OCI-LY7 (cell line): Measurements from ENCODE around the gene GADD45GIP1. TPM values are rescaled to one million over a fixed set of nuclear protein-coding genes. Genes with fewer than 3 reads are reported as not detected.

Source experiments
- BruUV-seq: library from RNA; stranded (reverse); fragments of 400-500 nt; replicated peaks from 2 replicates; lab custom pipeline; 2021; lab: Mats Ljungman, UMichigan
- CTCF ChIA-PET: fragments of 300-600 bp; sonication (Branson Sonifier 250); formaldehyde crosslinking; loops from one replicate; lab custom pipeline; 2022; ENCODE audit warnings: antibody characterized with exemption; ENCODE audit not compliant: unreplicated experiment; lab: Charles Lee
- POLR2A ChIA-PET: fragments of 300-600 bp; sonication (Branson Sonifier 250); formaldehyde crosslinking; loops from one replicate; lab custom pipeline; 2022; ENCODE audit warnings: antibody characterized with exemption; lab: Charles Lee
- DNase-seq: peaks from one replicate; pipeline ENCODE4 v3.0.0-alpha.2; 2015; ENCODE audit warnings: low spot score
- H2AFZ ChIP-seq: fragments of 200-600 bp; sonication (generic), shearing (Covaris generic); 2 replicates; pipeline ENCODE4 v1.6.1; 2014; ENCODE audit warnings: mild to moderate bottlenecking, antibody characterized with exemption, low read length, moderate library complexity
- H3K27ac ChIP-seq: fragments of 200-600 bp; sonication (generic); 2 replicates; pipeline ENCODE4 v1.5.1; 2014; ENCODE audit warnings: mixed run types, low read depth, mild to moderate bottlenecking, moderate library complexity, low read length, inconsistent platforms; ENCODE audit not compliant: poor library complexity, severe bottlenecking
- H3K36me3 ChIP-seq: fragments of 200-600 bp; sonication (generic); 2 replicates; pipeline ENCODE4 v1.6.1; 2014; ENCODE audit warnings: mild to moderate bottlenecking, antibody characterized with exemption, low read length, moderate library complexity, mixed read lengths; ENCODE audit not compliant: insufficient read depth
- H3K4me1 ChIP-seq: fragments of 200-600 bp; sonication (generic); 2 replicates; pipeline ENCODE4 v1.5.1; 2014; ENCODE audit warnings: mild to moderate bottlenecking, low read length; ENCODE audit not compliant: insufficient read depth, poor library complexity, severe bottlenecking
- H3K4me2 ChIP-seq: fragments of 200-600 bp; sonication (generic); 2 replicates; pipeline ENCODE4 v1.6.1; 2014; ENCODE audit warnings: mild to moderate bottlenecking, low read length
- H3K4me3 ChIP-seq: fragments of 200-600 bp; sonication (generic); 2 replicates; pipeline ENCODE4 v1.5.1; 2014; ENCODE audit warnings: mild to moderate bottlenecking, low read depth, low read length; ENCODE audit not compliant: poor library complexity, severe bottlenecking
- H3K79me2 ChIP-seq: fragments of 200-600 bp; sonication (generic); 2 replicates; pipeline ENCODE4 v1.6.1; 2016; ENCODE audit warnings: low read depth, mild to moderate bottlenecking, low read length, moderate library complexity, mixed read lengths; ENCODE audit not compliant: insufficient read depth
- H3K9me2 ChIP-seq: fragments of 200-600 bp; sonication (generic); 2 replicates; pipeline ENCODE4 v1.6.1; 2016; ENCODE audit warnings: mild to moderate bottlenecking, low read length, mixed read lengths; ENCODE audit not compliant: insufficient read depth
- H3K9me3 ChIP-seq: fragments of 200-600 bp; sonication (generic); 2 replicates; pipeline ENCODE4 v1.6.1; 2014; ENCODE audit warnings: mild to moderate bottlenecking, mixed run types, low read length, mixed read lengths
- H4K20me1 ChIP-seq: fragments of 200-600 bp; sonication (generic); 2 replicates; pipeline ENCODE4 v1.6.1; 2014; ENCODE audit warnings: mild to moderate bottlenecking, antibody characterized with exemption, low read length, moderate library complexity, mixed read lengths; ENCODE audit not compliant: insufficient read depth
- EZH2phosphoT487 ChIP-seq: fragments of 200-600 bp; sonication (generic); IDR thresholded peaks from 2 replicates; pipeline ENCODE4 v1.6.1; 2018; ENCODE audit warnings: low read depth, borderline replicate concordance, mild to moderate bottlenecking, mixed run types, antibody characterized with exemption, low read length, moderate library complexity, mixed read lengths
- intact Hi-C: fragments of 100-400 bp; cut with micrococcal nuclease; formaldehyde crosslinking; loops from one replicate; pipeline ENCODE4 v1.10.0; 2022; ENCODE audit not compliant: unreplicated experiment
- total RNA-seq, 2 experiments: library from RNA; depleted of rRNA in 1 of 2; stranded (reverse); fragments of >200 nt in 1 of 2; shearing (Covaris generic) in 1 of 2; gene quantifications; 2 replicates each; pipeline ENCODE4 v1.2.3, GENCODE V29; 2014 to 2022
- TF ChIP-seq, protein P1 (sequence below): fragments of 200-600 bp; sonication (generic); conservative IDR thresholded peaks from 2 replicates; pipeline ENCODE4 v1.5.1; 2014; ENCODE audit warnings: mild to moderate bottlenecking, antibody characterized with exemption, low read length, moderate library complexity, mixed read lengths

The GADD45GIP1 gene
- total RNA-seq, 2 experiments from 2014 or later, result 29.5 to 32.4 TPM

GRCh38 chr19:12970070-12970820, 13.2 kb upstream of the GADD45GIP1 start:
- Histone ChIP-seq H3K9me2 (no peaks in the 10 kb centered on the region), H2AFZ (no peak overlapping the region), H4K20me1 (no peaks in the 10 kb centered on the region), H3K79me2 (no peaks in the 10 kb centered on the region), H3K4me1 (peaks cover 6% of the 10 kb centered on the region), H3K4me2 (no peak overlapping the region), H3K9me3 (no peaks in the 10 kb centered on the region), H3K4me3 (no peak overlapping the region), H3K36me3 (no peaks in the 10 kb centered on the region), H3K27ac (no peak overlapping the region)
- TF ChIP-seq, protein P1, sequence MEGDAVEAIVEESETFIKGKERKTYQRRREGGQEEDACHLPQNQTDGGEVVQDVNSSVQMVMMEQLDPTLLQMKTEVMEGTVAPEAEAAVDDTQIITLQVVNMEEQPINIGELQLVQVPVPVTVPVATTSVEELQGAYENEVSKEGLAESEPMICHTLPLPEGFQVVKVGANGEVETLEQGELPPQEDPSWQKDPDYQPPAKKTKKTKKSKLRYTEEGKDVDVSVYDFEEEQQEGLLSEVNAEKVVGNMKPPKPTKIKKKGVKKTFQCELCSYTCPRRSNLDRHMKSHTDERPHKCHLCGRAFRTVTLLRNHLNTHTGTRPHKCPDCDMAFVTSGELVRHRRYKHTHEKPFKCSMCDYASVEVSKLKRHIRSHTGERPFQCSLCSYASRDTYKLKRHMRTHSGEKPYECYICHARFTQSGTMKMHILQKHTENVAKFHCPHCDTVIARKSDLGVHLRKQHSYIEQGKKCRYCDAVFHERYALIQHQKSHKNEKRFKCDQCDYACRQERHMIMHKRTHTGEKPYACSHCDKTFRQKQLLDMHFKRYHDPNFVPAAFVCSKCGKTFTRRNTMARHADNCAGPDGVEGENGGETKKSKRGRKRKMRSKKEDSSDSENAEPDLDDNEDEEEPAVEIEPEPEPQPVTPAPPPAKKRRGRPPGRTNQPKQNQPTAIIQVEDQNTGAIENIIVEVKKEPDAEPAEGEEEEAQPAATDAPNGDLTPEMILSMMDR, result 0 out of 2 replicates have a peak, but pooled peaks have one; percentile 14
- TF ChIP-seq EZH2phosphoT487, result no peak
- intact Hi-C loops, result no loop called here
- no TSS peak for BruUV-seq
- ChIA-PET POLR2A (no interaction called here), CTCF (no interaction called here)
- DNase-seq, result no peak

GRCh38 chr19:12969292-12969988, 12.4 kb upstream of the GADD45GIP1 start, which contains the start of gene DAND5:
DAND5 (plus strand) TSS chr19:12969576; CDS start chr19:12969661, 85 bp downstream.
- H3K4me1 ChIP-seq, result peaks cover 6% of the 10 kb centered on the region
- no peaks in the 10 kb centered on the region for H3K9me2 ChIP-seq
- intact Hi-C loops, result no loop called here
- CTCF ChIA-PET, result no interaction called here
- DNase-seq, result no peak
- POLR2A ChIA-PET, result interaction anchor here (0.7 kb wide), 1 partner anchor 89 kb away, joined by 3 read pairs; no protein-coding TSS in a partner anchor
- TF ChIP-seq EZH2phosphoT487, result no peak
- TF ChIP-seq, protein P1, result no peak
- H3K36me3 ChIP-seq, result no peaks in the 10 kb centered on the region
- H3K27ac ChIP-seq, result no peak within 1 kb of the TSS
- no peaks in the 10 kb centered on the region for H3K9me3 ChIP-seq
- H2AFZ ChIP-seq, result no peak within 1 kb of the TSS
- no peak within 1 kb of the TSS for H3K4me2 ChIP-seq
- no peaks in the 10 kb centered on the region for H4K20me1 ChIP-seq
- H3K79me2 ChIP-seq, result no peaks in the 10 kb centered on the region
- BruUV-seq, result no TSS peak
- H3K4me3 ChIP-seq, result no peak within 1 kb of the TSS
